H9 (cell line): ENCODE data around the gene SRL. TPM values are rescaled to one million over a fixed set of nuclear protein-coding genes. Genes with fewer than 3 reads are reported as not detected.
A peak's percentile ranks its signal among the peaks of the same experiment; 100 is the strongest.

Experiments
- DNase-seq: peaks from one replicate; pipeline ENCODE4 v3.0.0-alpha.2; 2017
- H2AFZ ChIP-seq: one replicate; pipeline ENCODE4 v1.6.1; 2013; ENCODE audit warnings: mild to moderate bottlenecking, low read length, control low read depth, moderate library complexity
- H2AK5ac ChIP-seq: 2 replicates; pipeline ENCODE4 v1.6.1; 2013; ENCODE audit warnings: low read length, control low read depth, mixed read lengths; ENCODE audit not compliant: insufficient read length
- H2BK120ac ChIP-seq: one replicate; pipeline ENCODE4 v1.6.1; 2013; ENCODE audit warnings: low read depth, mild to moderate bottlenecking, low read length, control low read depth, inconsistent platforms; ENCODE audit not compliant: poor library complexity, severe bottlenecking
- H2BK12ac ChIP-seq: 2 replicates; pipeline ENCODE4 v1.6.1; 2013; ENCODE audit warnings: low read length, control low read depth, mixed read lengths, low read depth; ENCODE audit not compliant: insufficient read length
- H2BK15ac ChIP-seq: 2 replicates; pipeline ENCODE4 v1.6.1; 2013; ENCODE audit warnings: low read depth, low read length, control low read depth
- H2BK20ac ChIP-seq: one replicate; pipeline ENCODE4 v1.6.1; 2013; ENCODE audit warnings: low read depth, mild to moderate bottlenecking, low read length, control low read depth, inconsistent platforms; ENCODE audit not compliant: poor library complexity, severe bottlenecking
- H2BK5ac ChIP-seq: 2 replicates; pipeline ENCODE4 v1.6.1; 2013; ENCODE audit warnings: low read length, control low read depth, mixed read lengths; ENCODE audit not compliant: insufficient read length
- H3K14ac ChIP-seq: 2 replicates; pipeline ENCODE4 v1.6.1; 2013; ENCODE audit warnings: low read length, control low read depth; ENCODE audit not compliant: insufficient read depth
- H3K18ac ChIP-seq: 2 replicates; pipeline ENCODE4 v1.6.1; 2013; ENCODE audit warnings: low read depth, mild to moderate bottlenecking, mixed read lengths, low read length, control low read depth; ENCODE audit not compliant: insufficient read length
- H3K23ac ChIP-seq: 2 replicates; pipeline ENCODE4 v1.6.1; 2013; ENCODE audit warnings: low read length, control low read depth, mixed read lengths, low read depth; ENCODE audit not compliant: insufficient read length
- H3K23me2 ChIP-seq: 2 replicates; pipeline ENCODE4 v1.6.1; 2013; ENCODE audit warnings: low read depth, mild to moderate bottlenecking, mixed read lengths, low read length, control low read depth; ENCODE audit not compliant: insufficient read length, poor library complexity, severe bottlenecking
- H3K27ac ChIP-seq: 2 replicates; pipeline ENCODE4 v1.5.1; 2013; ENCODE audit warnings: low read length, control low read depth, mixed read lengths, low read depth; ENCODE audit not compliant: insufficient read length
- H3K27me3 ChIP-seq: 2 replicates; pipeline ENCODE4 v1.6.1; 2013; ENCODE audit warnings: low read length, control low read depth, inconsistent platforms; ENCODE audit not compliant: insufficient read depth
- H3K4ac ChIP-seq: 2 replicates; pipeline ENCODE4 v1.6.1; 2013; ENCODE audit warnings: low read depth, mild to moderate bottlenecking, control low read depth, inconsistent platforms, low read length, moderate library complexity
- H3K4me1 ChIP-seq: 2 replicates; pipeline ENCODE4 v1.6.1; 2013; ENCODE audit warnings: low read length, control low read depth, inconsistent platforms; ENCODE audit not compliant: insufficient read depth
- H3K4me2 ChIP-seq: 2 replicates; pipeline ENCODE4 v1.6.1; 2013; ENCODE audit warnings: low read length, control low read depth, mixed read lengths; ENCODE audit not compliant: insufficient read length, insufficient read depth
- H3K56ac ChIP-seq: 2 replicates; pipeline ENCODE4 v1.6.1; 2013; ENCODE audit warnings: low read depth, mild to moderate bottlenecking, mixed read lengths, low read length, control low read depth; ENCODE audit not compliant: insufficient read length
- H3K79me1 ChIP-seq: 2 replicates; pipeline ENCODE4 v1.6.1; 2013; ENCODE audit warnings: low read depth, mild to moderate bottlenecking, moderate library complexity, low read length, control low read depth, inconsistent platforms; ENCODE audit not compliant: insufficient read depth, poor library complexity, severe bottlenecking
- H3K79me2 ChIP-seq: 2 replicates; pipeline ENCODE4 v1.6.1; 2013; ENCODE audit warnings: low read length, control low read depth, inconsistent platforms; ENCODE audit not compliant: insufficient read depth
- H3K9ac ChIP-seq: 2 replicates; pipeline ENCODE4 v1.6.1; 2013; ENCODE audit warnings: low read length, control low read depth, mixed read lengths; ENCODE audit not compliant: insufficient read length; ENCODE audit errors: extremely low read depth
- H3K9me3 ChIP-seq: one replicate; pipeline ENCODE4 v1.6.1; 2013; ENCODE audit warnings: low read depth, low read length, inconsistent platforms; ENCODE audit not compliant: control insufficient read depth
- H3T11ph ChIP-seq: one replicate; pipeline ENCODE4 v1.6.1; 2013; ENCODE audit warnings: mild to moderate bottlenecking, low read length, control low read depth, inconsistent platforms
- H4K20me1 ChIP-seq: one replicate; pipeline ENCODE4 v1.6.1; 2013; ENCODE audit not compliant: control insufficient read depth, insufficient read length, insufficient read depth
- H4K5ac ChIP-seq: 2 replicates; pipeline ENCODE4 v1.6.1; 2013; ENCODE audit warnings: low read depth, mild to moderate bottlenecking, mixed read lengths, low read length, control low read depth; ENCODE audit not compliant: insufficient read length
- H4K8ac ChIP-seq: replicated peaks from 2 replicates; pipeline ENCODE4 v1.6.1; 2013; ENCODE audit warnings: low read length, control low read depth, mixed read lengths, low read depth; ENCODE audit not compliant: insufficient read length
- H4K91ac ChIP-seq: 2 replicates; pipeline ENCODE4 v1.6.1; 2013; ENCODE audit warnings: low read depth, mild to moderate bottlenecking, moderate library complexity, mixed read lengths, low read length, control low read depth; ENCODE audit not compliant: insufficient read length
- H3K27ac Mint-ChIP-seq, 3 experiments: 2 replicates in 2 of 3; 3 replicates in 1 of 3; pipeline ENCODE4 v1.8.0; 2020 to 2021; ENCODE audit warnings: mixed read lengths in 3 of 3, mild to moderate bottlenecking in 1 of 3, moderate library complexity in 1 of 3
- H3K27me3 Mint-ChIP-seq: 2 replicates; pipeline ENCODE4 v1.8.0; 2021; ENCODE audit warnings: low read depth, mild to moderate bottlenecking, moderate library complexity, mixed read lengths
- H3K36me3 Mint-ChIP-seq, 3 experiments: 2 replicates in 2 of 3; 3 replicates in 1 of 3; pipeline ENCODE4 v1.8.0; 2020 to 2021; ENCODE audit warnings: low read depth in 3 of 3, mixed read lengths in 3 of 3; ENCODE audit not compliant: insufficient read depth in 1 of 3
- H3K4me1 Mint-ChIP-seq, 2 experiments: 2 replicates each; pipeline ENCODE4 v1.8.0; 2020; ENCODE audit warnings: mixed read lengths in 2 of 2
- H3K4me3 Mint-ChIP-seq, 2 experiments: 2 replicates in 1 of 2; 3 replicates in 1 of 2; pipeline ENCODE4 v1.8.0; 2020 to 2021; ENCODE audit warnings: mild to moderate bottlenecking in 2 of 2, mixed read lengths in 2 of 2, moderate library complexity in 1 of 2
- H3K9me3 Mint-ChIP-seq, 2 experiments: 2 replicates in 1 of 2; 3 replicates in 1 of 2; pipeline ENCODE4 v1.8.0; 2020; ENCODE audit warnings: mild to moderate bottlenecking in 2 of 2, mixed read lengths in 2 of 2, moderate library complexity in 1 of 2
- WGBS: extraction: QIAGEN DNeasy Blood & Tissue Kit; methylation state at CpG from one replicate; pipeline ENCODE4 v1.1.7; 2013; ENCODE audit warnings: missing lambda C conversion rate, low lambda C conversion rate, mixed read lengths; ENCODE audit not compliant: insufficient read length; ENCODE audit errors: extremely low coverage; 5-methylcytosine and 5-hydroxymethylcytosine counted together
- total RNA-seq: library from RNA; stranded (reverse); gene quantifications from 2 replicates; pipeline ENCODE4 v1.2.1, GENCODE V29; 2021
- TF ChIP-seq, protein P1 (sequence below): fragments of 200-600 bp; sonication (generic); conservative IDR thresholded peaks from 3 replicates; pipeline ENCODE4 v1.8.0; 2021; ENCODE audit warnings: antibody characterized with exemption, mild to moderate bottlenecking

SRL gene
- total RNA-seq, 1 experiment from 2014 or later: not detected

DNA sequence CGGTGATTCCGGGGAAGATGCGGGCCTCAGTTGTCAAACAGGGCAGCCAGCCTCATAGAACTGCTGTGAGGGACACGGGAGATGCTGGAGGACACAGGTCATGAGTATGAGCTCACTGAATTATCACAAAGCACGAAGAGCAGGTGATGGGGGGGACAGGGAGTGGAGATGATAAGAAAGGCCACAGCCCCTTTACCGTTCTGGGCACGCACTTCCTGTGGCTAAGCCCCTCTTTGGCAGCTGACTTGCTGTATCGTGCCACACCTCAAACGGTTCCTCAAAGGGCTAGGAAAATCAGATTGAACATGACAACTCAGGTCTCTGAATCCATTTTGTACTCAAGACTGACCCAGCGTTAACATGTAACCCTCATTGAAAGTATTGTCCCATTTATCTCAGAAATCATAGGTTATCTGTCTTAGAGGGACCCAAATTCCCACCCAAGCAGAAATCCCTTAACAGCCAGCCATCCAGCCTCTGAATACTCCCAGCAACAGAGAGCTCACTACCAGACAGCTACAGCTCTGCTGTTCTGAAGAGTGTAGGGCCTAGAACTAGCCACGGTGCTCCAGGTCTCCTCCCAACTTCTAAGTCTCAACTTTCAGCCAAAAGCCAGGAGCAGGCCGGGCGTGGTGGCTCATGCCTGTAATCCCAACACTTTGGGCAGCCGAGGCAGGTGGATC lies 5.0 kb upstream of the SRL start:
- H3K27me3 Mint-ChIP-seq: peaks cover 4% of the 10 kb centered on the region
- Histone ChIP-seq H2AK5ac (no peak overlapping the region), H3K79me1 (no peaks in the 10 kb centered on the region), H3K14ac (no peak overlapping the region), H2BK120ac (no peak overlapping the region), H2BK20ac (no peak overlapping the region), H3K4me2 (no peak overlapping the region), H3K27me3 (no peaks in the 10 kb centered on the region), H3K18ac (no peak overlapping the region), H3K56ac (no peak overlapping the region), H4K5ac (no peak overlapping the region), H2BK15ac (no peak overlapping the region), H3K23me2 (no peaks in the 10 kb centered on the region), H3K4me1 (no peaks in the 10 kb centered on the region; the same call in 1 of the 2 replicates), H4K20me1 (no peaks in the 10 kb centered on the region), H4K8ac (no peak overlapping the region), H3K27ac (no peak overlapping the region), H2BK5ac (no peak overlapping the region), H4K91ac (no peak overlapping the region), H3T11ph (no peak overlapping the region), H3K23ac (no peak overlapping the region), H2AFZ (no peak overlapping the region), H2BK12ac (no peak overlapping the region), H3K79me2 (no peaks in the 10 kb centered on the region), H3K9ac (no peak overlapping the region), H3K9me3 (no peaks in the 10 kb centered on the region), H3K4ac (no peak overlapping the region)
- H3K4me3 Mint-ChIP-seq: no peak overlapping the region
- H3K9me3 Mint-ChIP-seq: peaks cover 7 to 12% of the 10 kb centered on the region in 2 experiments; a peak in 4 of 5 replicates
- no CpG with 5 or more reads among the region's 14 CpGs for WGBS
- peak overlapping the region in 1 of 3 experiments; percentile 62; a peak in 1 of 7 replicates for H3K27ac Mint-ChIP-seq
- peaks cover 12 to 20% of the 10 kb centered on the region in 2 experiments for H3K4me1 Mint-ChIP-seq
- TF ChIP-seq, protein P1, sequence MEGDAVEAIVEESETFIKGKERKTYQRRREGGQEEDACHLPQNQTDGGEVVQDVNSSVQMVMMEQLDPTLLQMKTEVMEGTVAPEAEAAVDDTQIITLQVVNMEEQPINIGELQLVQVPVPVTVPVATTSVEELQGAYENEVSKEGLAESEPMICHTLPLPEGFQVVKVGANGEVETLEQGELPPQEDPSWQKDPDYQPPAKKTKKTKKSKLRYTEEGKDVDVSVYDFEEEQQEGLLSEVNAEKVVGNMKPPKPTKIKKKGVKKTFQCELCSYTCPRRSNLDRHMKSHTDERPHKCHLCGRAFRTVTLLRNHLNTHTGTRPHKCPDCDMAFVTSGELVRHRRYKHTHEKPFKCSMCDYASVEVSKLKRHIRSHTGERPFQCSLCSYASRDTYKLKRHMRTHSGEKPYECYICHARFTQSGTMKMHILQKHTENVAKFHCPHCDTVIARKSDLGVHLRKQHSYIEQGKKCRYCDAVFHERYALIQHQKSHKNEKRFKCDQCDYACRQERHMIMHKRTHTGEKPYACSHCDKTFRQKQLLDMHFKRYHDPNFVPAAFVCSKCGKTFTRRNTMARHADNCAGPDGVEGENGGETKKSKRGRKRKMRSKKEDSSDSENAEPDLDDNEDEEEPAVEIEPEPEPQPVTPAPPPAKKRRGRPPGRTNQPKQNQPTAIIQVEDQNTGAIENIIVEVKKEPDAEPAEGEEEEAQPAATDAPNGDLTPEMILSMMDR: no peak
- peaks cover 3 to 11% (median 10%) of the 10 kb centered on the region in 3 experiments for H3K36me3 Mint-ChIP-seq
- no peak for DNase-seq
